Stimulated activated CD8-positive, alpha-beta memory T cell treated with anti-CD3 and anti-CD28 coated beads, Interleukin-4, amount 100 ng/mL, for 48 hours (primary cell): Measurements from ENCODE around the gene RIMS1.

Experiments
- DNase-seq: peaks from one replicate; pipeline ENCODE4 v3.0.0-alpha.2; 2020

Gene RIMS1

GRCh38 chr6:72365773-72366172 is 479.4 kb downstream of the RIMS1 start:
- no peak for DNase-seq

GRCh38 chr6:72367439-72367838 is 481.1 kb downstream of the RIMS1 start:
- DNase-seq: no peak

GRCh38 chr6:72371473-72371872 is 485.1 kb downstream of the RIMS1 start:
- no peak for DNase-seq

GRCh38 chr6:72374172-72374571 is 487.8 kb downstream of the RIMS1 start:
- no peak for DNase-seq

GRCh38 chr6:72374857-72375256 is 488.5 kb downstream of the RIMS1 start:
- no peak for DNase-seq

GRCh38 chr6:72376736-72377135 is 490.4 kb downstream of the RIMS1 start:
- DNase-seq: no peak

GRCh38 chr6:72381076-72381475 is 494.7 kb downstream of the RIMS1 start:
- DNase-seq: no peak

- no peak for DNase-seq
Observed at GRCh38 chr6:72382602-72383529, 496.5 kb downstream of the RIMS1 start.

- no peak for DNase-seq
Observed at GRCh38 chr6:72386324-72386723, 500.0 kb downstream of the RIMS1 start.

- no peak for DNase-seq
Observed at GRCh38 chr6:72389698-72390097, 503.3 kb downstream of the RIMS1 start.

- no peak for DNase-seq
Observed at GRCh38 chr6:72390548-72390947, 504.2 kb downstream of the RIMS1 start.

GRCh38 chr6:72401865-72402264 is 515.5 kb downstream of the RIMS1 start:
- DNase-seq: no peak

GRCh38 chr6:72403413-72403812 is 517.1 kb downstream of the RIMS1 start:
- no peak for DNase-seq

- no peak for DNase-seq
Observed at GRCh38 chr6:72406517-72406916, 520.2 kb downstream of the RIMS1 start.

- DNase-seq: no peak
Observed at GRCh38 chr6:72410769-72411168, 524.4 kb downstream of the RIMS1 start.

GRCh38 chr6:72411872-72412708 is 525.7 kb downstream of the RIMS1 start:
- peak; percentile 80 for DNase-seq

GRCh38 chr6:72412709-72413044 is 526.3 kb downstream of the RIMS1 start:
- no peak for DNase-seq

GRCh38 chr6:72413884-72414283 is 527.5 kb downstream of the RIMS1 start:
- DNase-seq: no peak

GRCh38 chr6:72414657-72415056 is 528.3 kb downstream of the RIMS1 start:
- no peak for DNase-seq

- no peak for DNase-seq
Observed at GRCh38 chr6:72416744-72417465, 530.6 kb downstream of the RIMS1 start.

GRCh38 chr6:72417759-72418158 is 531.4 kb downstream of the RIMS1 start:
- DNase-seq: no peak

GRCh38 chr6:72418495-72418894 is 532.1 kb downstream of the RIMS1 start:
- no peak for DNase-seq

GRCh38 chr6:72419966-72420365 is 533.6 kb downstream of the RIMS1 start:
- DNase-seq: no peak
